NCI-H2171 treated with DMSO at 0.1 percent for 48 hours (cell line): ENCODE data around the gene GAL3ST3.
A peak's percentile ranks its signal among the peaks of the same experiment; 100 is the strongest.

Experiments used
- DNase-seq: peaks from one replicate; lab custom pipeline; 2025; lab: John Stamatoyannopoulos, UW

Gene GAL3ST3

GRCh38 chr11:66069715-66070603 lies 21.0 kb upstream of the GAL3ST3 start, which contains the start of gene PACS1:
Gene PACS1, plus strand, starts transcription at chr11:66070272. Its CDS starts 215 bp downstream, at chr11:66070487.
- peak; percentile 43 for DNase-seq

- DNase-seq = peak; percentile 77
These were observed 20.2 kb upstream of the GAL3ST3 start for GRCh38 chr11:66068923-66069714.

GRCh38 chr11:66068154-66068821 lies 19.3 kb upstream of the GAL3ST3 start:
- DNase-seq = peak; percentile 71

- DNase-seq = no peak
These were observed 18.7 kb upstream of the GAL3ST3 start for GRCh38 chr11:66067640-66068039.

- no peak for DNase-seq
These were observed 17.8 kb upstream of the GAL3ST3 start for GRCh38 chr11:66066751-66067150.

- no peak for DNase-seq
These were observed 15.6 kb upstream of the GAL3ST3 start for GRCh38 chr11:66064571-66064970.

- DNase-seq = no peak
These were observed 14.9 kb upstream of the GAL3ST3 start for GRCh38 chr11:66063900-66064299.

- no peak for DNase-seq
These were observed 13.4 kb upstream of the GAL3ST3 start for GRCh38 chr11:66062408-66062807.

- no peak for DNase-seq
These were observed 12.3 kb upstream of the GAL3ST3 start for GRCh38 chr11:66061268-66061667.

GRCh38 chr11:66059966-66060680 lies 11.2 kb upstream of the GAL3ST3 start:
- DNase-seq = no peak

GRCh38 chr11:66056501-66056900 lies 7.5 kb upstream of the GAL3ST3 start:
- no peak for DNase-seq

GRCh38 chr11:66055021-66055420 lies 6.1 kb upstream of the GAL3ST3 start:
- no peak for DNase-seq

GRCh38 chr11:66052664-66052982 lies 3.7 kb upstream of the GAL3ST3 start:
- no peak for DNase-seq

GRCh38 chr11:66051766-66052663 lies 3.1 kb upstream of the GAL3ST3 start, which contains the start of gene SF3B2:
Gene SF3B2, plus strand, starts transcription at chr11:66052364. Its CDS starts 21 bp downstream, at chr11:66052385.
- peak; percentile 99 for DNase-seq

GRCh38 chr11:66051371-66051765 lies 2.4 kb upstream of the GAL3ST3 start:
- DNase-seq = no peak

GRCh38 chr11:66050581-66051231 lies 1.7 kb upstream of the GAL3ST3 start:
- peak; percentile 40 for DNase-seq

- DNase-seq = no peak
These were observed 1.2 kb downstream of the GAL3ST3 start for GRCh38 chr11:66047541-66048365.

- DNase-seq = no peak
These were observed 2.1 kb downstream of the GAL3ST3 start for GRCh38 chr11:66046901-66047300.

- peak; percentile 73 for DNase-seq
These were observed 3.8 kb downstream of the GAL3ST3 start for GRCh38 chr11:66045177-66045639.
